ENCODE measurements around the gene WDR45B. TPM values are rescaled to one million over a fixed set of nuclear protein-coding genes. Genes with fewer than 3 reads are reported as not detected.

Gene WDR45B
- total RNA-seq, 1 experiment from 2014 or later = 96.5 TPM

DNA sequence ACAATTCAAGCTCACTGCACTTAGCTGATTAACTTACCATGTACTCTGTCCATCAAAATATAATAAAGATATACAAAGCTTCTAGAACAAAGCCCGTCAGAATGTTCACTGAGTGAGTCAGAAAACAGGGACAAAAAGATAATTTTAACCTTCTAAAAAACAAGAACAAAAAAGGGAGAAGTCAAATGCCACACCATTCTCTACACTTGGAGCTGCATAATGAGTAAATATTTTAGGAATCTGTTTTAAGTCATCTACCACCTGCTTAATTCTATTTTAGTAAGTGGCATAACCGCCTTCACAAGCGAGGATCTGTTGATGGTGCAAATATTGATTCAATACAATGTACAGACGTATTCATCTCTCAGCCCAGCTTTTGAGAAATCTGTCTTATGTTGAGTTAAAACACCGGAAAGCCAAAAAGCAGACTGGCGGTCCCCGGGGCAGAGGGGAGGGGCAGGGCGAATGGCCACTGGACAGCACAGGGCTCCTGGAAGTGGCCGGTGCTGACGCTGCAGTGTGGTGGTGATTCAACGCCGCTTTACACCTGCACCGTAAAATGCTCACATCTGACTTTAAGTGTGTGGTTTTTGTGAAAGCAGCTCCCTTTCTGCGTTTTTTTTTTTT, 30.1 kb upstream of the WDR45B start (continued):
- TF ChIP-seq, protein P1, sequence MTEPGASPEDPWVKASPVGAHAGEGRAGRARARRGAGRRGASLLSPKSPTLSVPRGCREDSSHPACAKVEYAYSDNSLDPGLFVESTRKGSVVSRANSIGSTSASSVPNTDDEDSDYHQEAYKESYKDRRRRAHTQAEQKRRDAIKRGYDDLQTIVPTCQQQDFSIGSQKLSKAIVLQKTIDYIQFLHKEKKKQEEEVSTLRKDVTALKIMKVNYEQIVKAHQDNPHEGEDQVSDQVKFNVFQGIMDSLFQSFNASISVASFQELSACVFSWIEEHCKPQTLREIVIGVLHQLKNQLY (CRISPR knock-in tag; IDR thresholded peaks at IDR 0.05) = no peak
- no peak for TF ChIP-seq ATF2 (CRISPR knock-in tag; IDR thresholded peaks at IDR 0.05; ENCODE audit: borderline replicate concordance, low read depth)
- no peak for TF ChIP-seq TP53 (CRISPR knock-in tag; IDR thresholded peaks at IDR 0.05)
- TF ChIP-seq ATF6 (CRISPR knock-in tag; IDR thresholded peaks at IDR 0.05) = no peak

- Mint-ChIP-seq H3K9me3 (peaks cover 16% of the 10 kb centered on the region), H3K27me3 (ENCODE audit: low read depth) (no peaks in the 10 kb centered on the region; the same call in 1 of the 2 replicates), H3K4me1 (no peaks in the 10 kb centered on the region), H3K4me3 (no peak overlapping the region), H3K36me3 (no peaks in the 10 kb centered on the region), H3K27ac (no peak overlapping the region)
- ATAC-seq (no peak), DNase-seq (ENCODE audit: low spot score) (no peak)
- POLR2A ChIA-PET = no interaction called here
- TF ChIP-seq, protein P2, sequence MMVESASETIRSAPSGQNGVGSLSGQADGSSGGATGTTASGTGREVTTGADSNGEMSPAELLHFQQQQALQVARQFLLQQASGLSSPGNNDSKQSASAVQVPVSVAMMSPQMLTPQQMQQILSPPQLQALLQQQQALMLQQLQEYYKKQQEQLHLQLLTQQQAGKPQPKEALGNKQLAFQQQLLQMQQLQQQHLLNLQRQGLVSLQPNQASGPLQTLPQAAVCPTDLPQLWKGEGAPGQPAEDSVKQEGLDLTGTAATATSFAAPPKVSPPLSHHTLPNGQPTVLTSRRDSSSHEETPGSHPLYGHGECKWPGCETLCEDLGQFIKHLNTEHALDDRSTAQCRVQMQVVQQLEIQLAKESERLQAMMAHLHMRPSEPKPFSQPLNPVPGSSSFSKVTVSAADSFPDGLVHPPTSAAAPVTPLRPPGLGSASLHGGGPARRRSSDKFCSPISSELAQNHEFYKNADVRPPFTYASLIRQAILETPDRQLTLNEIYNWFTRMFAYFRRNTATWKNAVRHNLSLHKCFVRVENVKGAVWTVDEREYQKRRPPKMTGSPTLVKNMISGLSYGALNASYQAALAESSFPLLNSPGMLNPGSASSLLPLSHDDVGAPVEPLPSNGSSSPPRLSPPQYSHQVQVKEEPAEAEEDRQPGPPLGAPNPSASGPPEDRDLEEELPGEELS (CRISPR knock-in tag; IDR thresholded peaks at IDR 0.05) = no peak
- TF ChIP-seq, protein P3, sequence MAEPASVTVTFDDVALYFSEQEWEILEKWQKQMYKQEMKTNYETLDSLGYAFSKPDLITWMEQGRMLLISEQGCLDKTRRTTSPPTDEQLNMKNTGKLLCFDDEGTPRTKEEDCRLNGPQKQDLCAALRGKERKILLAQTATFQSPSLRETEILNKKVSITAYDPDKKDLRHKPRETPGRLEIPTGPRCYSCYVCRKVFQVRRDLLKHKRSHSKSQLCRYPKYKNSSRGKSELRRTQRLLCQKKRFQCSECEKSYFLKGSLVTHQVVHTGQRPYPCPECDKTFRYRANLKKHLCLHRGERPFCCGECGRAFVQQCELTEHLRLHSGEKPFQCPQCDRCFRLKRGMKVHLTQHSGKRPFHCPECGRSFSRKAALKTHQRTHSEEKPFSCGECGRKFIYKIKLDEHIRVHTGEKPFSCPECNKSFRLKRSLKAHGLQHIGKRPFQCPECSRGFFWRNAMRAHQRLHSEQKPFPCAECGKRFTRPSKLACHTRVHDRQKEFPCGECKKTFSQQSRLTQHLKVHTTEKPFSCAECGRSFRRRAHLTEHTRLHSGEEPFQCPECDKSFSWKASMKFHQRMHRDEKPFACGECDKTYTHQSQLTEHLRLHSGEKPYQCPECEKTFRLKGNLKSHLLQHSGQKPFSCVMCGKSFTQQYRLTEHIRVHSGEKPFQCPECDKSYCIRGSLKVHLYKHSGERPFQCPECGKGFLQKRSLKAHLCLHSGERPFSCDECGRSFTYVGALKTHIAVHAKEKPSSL (CRISPR knock-in tag; conservative IDR thresholded peaks at IDR 0.05) = no peak
- TF ChIP-seq, protein P4, sequence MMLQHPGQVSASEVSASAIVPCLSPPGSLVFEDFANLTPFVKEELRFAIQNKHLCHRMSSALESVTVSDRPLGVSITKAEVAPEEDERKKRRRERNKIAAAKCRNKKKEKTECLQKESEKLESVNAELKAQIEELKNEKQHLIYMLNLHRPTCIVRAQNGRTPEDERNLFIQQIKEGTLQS (CRISPR knock-in tag; conservative IDR thresholded peaks at IDR 0.05) = no peak
- TF ChIP-seq FOXJ3 (CRISPR knock-in tag; IDR thresholded peaks at IDR 0.05; ENCODE audit: borderline replicate concordance) = no peak
- TF ChIP-seq ZNF317 (CRISPR knock-in tag; IDR thresholded peaks at IDR 0.05; ENCODE audit: borderline replicate concordance, low read depth) = no peak
- TF ChIP-seq, protein P5, sequence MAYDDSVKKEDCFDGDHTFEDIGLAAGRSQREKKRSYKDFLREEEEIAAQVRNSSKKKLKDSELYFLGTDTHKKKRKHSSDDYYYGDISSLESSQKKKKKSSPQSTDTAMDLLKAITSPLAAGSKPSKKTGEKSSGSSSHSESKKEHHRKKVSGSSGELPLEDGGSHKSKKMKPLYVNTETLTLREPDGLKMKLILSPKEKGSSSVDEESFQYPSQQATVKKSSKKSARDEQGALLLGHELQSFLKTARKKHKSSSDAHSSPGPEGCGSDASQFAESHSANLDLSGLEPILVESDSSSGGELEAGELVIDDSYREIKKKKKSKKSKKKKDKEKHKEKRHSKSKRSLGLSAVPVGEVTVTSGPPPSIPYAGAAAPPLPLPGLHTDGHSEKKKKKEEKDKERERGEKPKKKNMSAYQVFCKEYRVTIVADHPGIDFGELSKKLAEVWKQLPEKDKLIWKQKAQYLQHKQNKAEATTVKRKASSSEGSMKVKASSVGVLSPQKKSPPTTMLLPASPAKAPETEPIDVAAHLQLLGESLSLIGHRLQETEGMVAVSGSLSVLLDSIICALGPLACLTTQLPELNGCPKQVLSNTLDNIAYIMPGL (CRISPR knock-in tag; IDR thresholded peaks at IDR 0.05) = no peak
- TF ChIP-seq, protein P6, sequence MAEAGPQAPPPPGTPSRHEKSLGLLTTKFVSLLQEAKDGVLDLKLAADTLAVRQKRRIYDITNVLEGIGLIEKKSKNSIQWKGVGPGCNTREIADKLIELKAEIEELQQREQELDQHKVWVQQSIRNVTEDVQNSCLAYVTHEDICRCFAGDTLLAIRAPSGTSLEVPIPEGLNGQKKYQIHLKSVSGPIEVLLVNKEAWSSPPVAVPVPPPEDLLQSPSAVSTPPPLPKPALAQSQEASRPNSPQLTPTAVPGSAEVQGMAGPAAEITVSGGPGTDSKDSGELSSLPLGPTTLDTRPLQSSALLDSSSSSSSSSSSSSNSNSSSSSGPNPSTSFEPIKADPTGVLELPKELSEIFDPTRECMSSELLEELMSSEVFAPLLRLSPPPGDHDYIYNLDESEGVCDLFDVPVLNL (CRISPR knock-in tag; IDR thresholded peaks at IDR 0.05; ENCODE audit: borderline replicate concordance, low read depth) = no peak
- TF ChIP-seq ZNF219 (CRISPR knock-in tag; IDR thresholded peaks at IDR 0.05; ENCODE audit: borderline replicate concordance) = no peak
- TF ChIP-seq, protein P7, sequence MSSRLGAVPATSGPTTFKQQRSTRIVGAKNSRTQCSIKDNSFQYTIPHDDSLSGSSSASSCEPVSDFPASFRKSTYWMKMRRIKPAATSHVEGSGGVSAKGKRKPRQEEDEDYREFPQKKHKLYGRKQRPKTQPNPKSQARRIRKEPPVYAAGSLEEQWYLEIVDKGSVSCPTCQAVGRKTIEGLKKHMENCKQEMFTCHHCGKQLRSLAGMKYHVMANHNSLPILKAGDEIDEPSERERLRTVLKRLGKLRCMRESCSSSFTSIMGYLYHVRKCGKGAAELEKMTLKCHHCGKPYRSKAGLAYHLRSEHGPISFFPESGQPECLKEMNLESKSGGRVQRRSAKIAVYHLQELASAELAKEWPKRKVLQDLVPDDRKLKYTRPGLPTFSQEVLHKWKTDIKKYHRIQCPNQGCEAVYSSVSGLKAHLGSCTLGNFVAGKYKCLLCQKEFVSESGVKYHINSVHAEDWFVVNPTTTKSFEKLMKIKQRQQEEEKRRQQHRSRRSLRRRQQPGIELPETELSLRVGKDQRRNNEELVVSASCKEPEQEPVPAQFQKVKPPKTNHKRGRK (CRISPR knock-in tag; IDR thresholded peaks at IDR 0.05; ENCODE audit: borderline replicate concordance) = no peak
- no peak for TF ChIP-seq ZNF138 (CRISPR knock-in tag; conservative IDR thresholded peaks at IDR 0.05)
- TF ChIP-seq FOXK1 (CRISPR knock-in tag; IDR thresholded peaks at IDR 0.05) = no peak
- no peak for TF ChIP-seq SOX15 (CRISPR knock-in tag; IDR thresholded peaks at IDR 0.05)
- TF ChIP-seq ZNF416 (CRISPR knock-in tag; IDR thresholded peaks at IDR 0.05) = no peak
- CTCF ChIA-PET = interaction anchor here (1.2 kb wide), 1 partner anchor 9 kb away, joined by 4 read pairs; no protein-coding TSS in a partner anchor
These were observed 29.2 kb upstream of the WDR45B start for GRCh38 chr17:82677353-82677925.
